BJ (cell line): ENCODE results near the gene EPHB2. TPM values are rescaled to one million over a fixed set of nuclear protein-coding genes. Genes with fewer than 3 reads are reported as not detected.

Source experiments
- CTCF ChIA-PET: fragments of 350-600 bp; formaldehyde crosslinking; extraction: SDS; loops from one replicate; lab custom pipeline; 2021; ENCODE audit warnings: antibody characterized with exemption, inconsistent platforms; lab: Yijun Ruan, JAX
- POLR2A ChIA-PET: fragments of 300-600 bp; sonication (Branson Sonifier 250); formaldehyde crosslinking; extraction: SDS; loops from one replicate; lab custom pipeline; 2021; ENCODE audit warnings: antibody characterized with exemption; lab: Charles Lee
- DNase-seq: peaks from one replicate; pipeline ENCODE4 v3.0.0-alpha.2; 2011; ENCODE audit warnings: low read depth
- H3K27me3 ChIP-seq: 2 replicates; pipeline ENCODE4 v1.6.0; 2011; ENCODE audit warnings: low read length; ENCODE audit not compliant: control insufficient read depth, insufficient read depth
- H3K36me3 ChIP-seq: 2 replicates; pipeline ENCODE4 v1.5.1; 2011; ENCODE audit warnings: low read length; ENCODE audit not compliant: control insufficient read depth, insufficient read depth
- H3K4me3 ChIP-seq: 2 replicates; pipeline ENCODE4 v1.5.1; 2011; ENCODE audit warnings: low read depth, mild to moderate bottlenecking, control low read depth, low read length
- CTCF ChIP-seq: IDR thresholded peaks from 2 replicates; pipeline ENCODE4 v1.5.1; 2011; ENCODE audit warnings: low read depth, mild to moderate bottlenecking, control low read depth, inconsistent platforms, low read length, moderate library complexity; ENCODE audit not compliant: insufficient read depth
- polyA plus RNA-seq: library from polyadenylated mRNA; depleted of rRNA; stranded (reverse); fragments of >200 nt; gene quantifications from 2 replicates; pipeline ENCODE4 v1.2.3, GENCODE V29; 2011

Gene EPHB2
- polyA plus RNA-seq, 1 experiment, result 8.7 TPM

- no peak for DNase-seq
- 0 out of 2 replicates have a peak, but pooled peaks cover 1% of the 10 kb centered on the region for H3K36me3 ChIP-seq
- H3K4me3 ChIP-seq, result no peak overlapping the region
- TF ChIP-seq CTCF, result no peak
- H3K27me3 ChIP-seq, result no peaks in the 10 kb centered on the region
- CTCF ChIA-PET, result interaction anchor here (0.7 to 6.5 kb wide), 17 partner anchors 9 to 386 kb away, joined by 3 to 79 read pairs (median 4); no protein-coding TSS in a partner anchor
- POLR2A ChIA-PET, result no interaction called here
These were observed 177.9 kb downstream of the EPHB2 start for GRCh38 chr1:22888320-22889075.

GRCh38 chr1:22889213-22889827 is 178.7 kb downstream of the EPHB2 start:
- no peaks in the 10 kb centered on the region for H3K27me3 ChIP-seq
- peak; percentile 83 for TF ChIP-seq CTCF
- H3K36me3 ChIP-seq, result 0 out of 2 replicates have a peak, but pooled peaks cover 1% of the 10 kb centered on the region
- ChIA-PET CTCF (interaction anchor here (0.7 to 6.5 kb wide), 19 partner anchors 9 to 385 kb away, joined by 3 to 79 read pairs (median 4); no protein-coding TSS in a partner anchor), POLR2A (no interaction called here)
- no peak for DNase-seq
- H3K4me3 ChIP-seq, result no peak overlapping the region

GRCh38 chr1:22892789-22893188 is 182.2 kb downstream of the EPHB2 start:
- H3K4me3 ChIP-seq, result no peak overlapping the region
- no peaks in the 10 kb centered on the region for H3K27me3 ChIP-seq
- no peak for TF ChIP-seq CTCF
- ChIA-PET CTCF (interaction anchor here (1.4 kb wide), 1 partner anchor 189 kb away, joined by 4 read pairs; no protein-coding TSS in a partner anchor), POLR2A (no interaction called here)
- DNase-seq, result no peak
- 0 out of 2 replicates have a peak, but pooled peaks cover 1% of the 10 kb centered on the region for H3K36me3 ChIP-seq

- DNase-seq, result no peak
- CTCF ChIA-PET, result interaction anchor here (1.4 kb wide), 1 partner anchor 189 kb away, joined by 4 read pairs; no protein-coding TSS in a partner anchor
- Histone ChIP-seq H3K4me3 (no peak overlapping the region), H3K27me3 (no peaks in the 10 kb centered on the region), H3K36me3 (0 out of 2 replicates have a peak, but pooled peaks cover 1% of the 10 kb centered on the region)
- POLR2A ChIA-PET, result no interaction called here
- TF ChIP-seq CTCF, result no peak
These were observed 182.7 kb downstream of the EPHB2 start for GRCh38 chr1:22893292-22893691.

GRCh38 chr1:22895357-22895756 is 184.7 kb downstream of the EPHB2 start:
- 0 out of 2 replicates have a peak, but pooled peaks cover 1% of the 10 kb centered on the region for H3K36me3 ChIP-seq
- no peak for DNase-seq
- no peaks in the 10 kb centered on the region for H3K27me3 ChIP-seq
- no peak for TF ChIP-seq CTCF
- ChIA-PET CTCF (no interaction called here), POLR2A (no interaction called here)
- H3K4me3 ChIP-seq, result no peak overlapping the region
